Stimulated activated CD8-positive, alpha-beta memory T cell treated with anti-CD3 and anti-CD28 coated beads, Interleukin-2, amount 100 ng/mL, for 48 hours (primary cell): ENCODE measurements around the gene BTG3.

Source experiments
- DNase-seq, 2 donors: peaks; one replicate each; pipeline ENCODE4 v3.0.0-alpha.2; 2020; ENCODE audit warnings: low read depth in 2 of 2

The BTG3 gene

GRCh38 chr21:17612565-17613241 lies at the start of gene BTG3:
Gene BTG3, minus strand, starts transcription at chr21:17612901. Its CDS starts 3,757 bp downstream, at chr21:17609144.
- peak; percentile 76 to 83 for DNase-seq

DNA sequence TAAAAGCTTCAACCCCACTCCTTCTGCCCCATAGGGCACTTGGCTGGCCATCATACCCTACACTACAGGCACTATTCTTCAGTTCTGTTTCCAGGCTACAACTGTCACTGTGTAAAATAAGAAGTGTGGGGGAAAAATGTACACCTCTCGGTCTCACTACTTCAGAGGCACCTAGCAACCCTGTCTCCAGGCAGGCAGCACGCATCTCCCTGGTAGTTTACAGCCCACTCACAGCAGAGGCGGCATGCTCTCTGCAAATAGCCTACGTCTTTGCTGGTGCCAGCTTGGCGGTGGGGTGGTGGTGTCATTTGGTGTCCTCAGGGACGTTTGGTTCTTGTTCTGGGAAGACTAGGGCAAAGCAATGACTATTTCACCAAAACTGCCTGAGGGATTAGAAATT lies 48.2 kb upstream of the BTG3 start:
- no peak for DNase-seq

DNA sequence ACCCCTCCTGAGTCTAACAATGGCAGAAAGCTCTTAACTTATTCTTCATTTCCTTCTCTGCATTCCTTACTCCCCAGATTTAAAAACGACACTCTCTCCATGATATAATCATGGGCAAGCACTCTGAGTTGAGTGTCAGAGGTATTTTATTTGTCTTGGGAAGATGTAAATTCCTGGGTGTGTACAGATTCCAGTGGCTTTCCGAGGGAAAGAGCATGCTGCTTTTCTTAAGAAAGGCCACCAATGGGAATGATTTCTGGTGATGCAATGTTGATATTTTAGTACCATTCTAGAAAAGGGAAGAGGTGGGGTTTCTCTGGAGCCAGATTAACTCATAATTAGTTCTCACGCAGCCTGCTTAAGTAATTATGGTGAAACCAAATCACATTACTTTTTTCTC lies 47.8 kb upstream of the BTG3 start:
- DNase-seq, result no peak

GRCh38 chr21:17658931-17659330 lies 46.2 kb upstream of the BTG3 start:
- no peak for DNase-seq

- no peak for DNase-seq
Observed at GRCh38 chr21:17651526-17651925, 38.8 kb upstream of the BTG3 start.

- no peak for DNase-seq
Observed at GRCh38 chr21:17650292-17650691, 37.6 kb upstream of the BTG3 start.

DNA sequence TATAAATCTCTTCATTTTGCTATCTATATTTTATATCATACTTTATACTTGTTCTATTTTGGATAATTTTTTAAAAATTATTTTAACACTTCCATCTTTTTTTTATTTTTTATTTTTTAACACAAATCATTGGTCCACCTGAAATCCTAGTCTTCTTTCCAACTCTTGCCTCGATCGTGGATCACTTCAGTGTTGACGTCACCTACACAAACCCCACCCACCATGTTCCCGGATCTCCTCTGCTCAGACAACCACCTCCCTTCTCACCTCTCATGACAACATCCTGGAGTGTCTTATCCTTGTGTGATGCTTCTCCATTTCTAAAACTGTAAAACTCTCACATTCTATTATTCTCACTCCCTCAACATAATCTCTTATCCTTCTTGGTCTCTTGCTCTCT lies 34.1 kb upstream of the BTG3 start:
- DNase-seq, result no peak

DNA sequence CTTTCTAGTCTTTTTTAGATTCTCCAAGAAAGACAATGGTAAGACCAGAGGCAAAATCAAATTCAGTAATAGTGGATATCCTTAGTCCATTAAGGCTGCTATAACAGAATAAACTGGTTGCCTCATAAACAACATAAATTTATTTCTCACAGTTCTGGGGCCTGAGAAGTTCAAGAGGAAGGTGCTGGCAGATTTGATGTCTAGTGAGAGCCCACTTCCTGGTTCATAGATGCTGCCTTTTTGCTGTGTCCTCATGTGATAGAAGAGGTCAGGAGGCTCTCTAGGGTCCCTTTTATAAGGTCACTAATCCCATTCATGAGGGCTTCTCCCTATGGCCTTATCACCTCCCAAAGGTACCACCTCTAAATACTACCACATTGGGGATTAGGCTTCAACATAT lies 31.5 kb upstream of the BTG3 start:
- no peak for DNase-seq

DNA sequence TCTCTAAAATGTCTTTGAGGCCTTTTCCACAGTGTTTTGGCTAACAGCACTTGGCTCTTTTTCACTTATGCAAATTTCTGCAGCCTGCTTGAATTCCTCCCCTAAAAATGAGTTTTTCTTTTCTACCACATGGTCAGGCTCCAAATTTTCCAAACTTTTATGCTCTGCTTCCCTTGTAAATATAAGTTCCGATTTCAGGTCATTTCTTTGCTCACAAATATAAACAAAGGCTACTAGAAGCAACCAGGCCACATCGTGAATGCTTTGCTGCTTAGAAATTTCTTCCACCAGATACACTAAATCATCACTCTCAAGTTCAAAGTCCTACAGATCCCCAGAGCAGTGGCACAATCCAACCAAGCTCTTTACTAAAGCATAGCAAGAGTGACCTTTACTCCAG lies 28.1 kb upstream of the BTG3 start:
- DNase-seq, result no peak

DNA sequence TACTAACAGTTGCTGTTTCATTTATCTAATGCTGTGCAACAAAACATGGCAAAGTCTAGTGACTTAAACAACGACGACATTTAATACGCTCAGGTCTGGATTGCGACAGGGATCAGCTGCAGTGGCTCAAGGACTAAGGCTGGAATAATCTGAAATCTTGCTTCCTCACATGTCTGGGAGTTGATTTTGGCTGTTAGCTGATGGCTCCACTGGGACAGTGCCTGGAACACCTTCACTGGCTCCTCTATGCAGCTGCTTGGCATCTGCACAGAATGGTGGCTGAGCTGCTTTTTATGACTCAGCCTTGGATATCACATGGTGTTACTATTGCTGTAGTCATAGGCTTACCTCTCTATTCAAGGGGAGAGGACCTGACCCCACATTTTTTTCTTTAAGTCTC lies 24.0 kb upstream of the BTG3 start:
- no peak for DNase-seq

- no peak for DNase-seq
Observed at GRCh38 chr21:17631195-17631594, 18.5 kb upstream of the BTG3 start.

- DNase-seq, result no peak
Observed at GRCh38 chr21:17622018-17622417, 9.3 kb upstream of the BTG3 start.

DNA sequence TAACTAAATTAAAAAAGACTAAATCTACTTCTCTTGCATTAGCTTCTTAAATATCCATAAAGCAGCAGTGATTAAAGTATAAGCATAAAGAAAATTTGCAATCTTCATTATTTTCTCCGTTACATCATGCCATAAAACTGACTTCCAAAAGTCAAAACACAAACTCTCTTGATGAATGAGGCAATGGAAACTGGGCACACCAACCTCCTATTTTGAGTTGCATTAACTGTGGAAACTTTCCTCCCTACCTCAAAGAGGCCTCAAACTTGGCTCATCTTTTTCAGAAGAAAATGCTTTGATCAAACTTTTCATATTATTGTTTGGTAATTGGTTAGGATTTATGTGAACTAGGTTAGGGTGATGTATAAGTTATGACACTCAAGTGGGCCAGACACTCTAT lies 4.1 kb upstream of the BTG3 start:
- DNase-seq, result no peak

- peak in 1 of 2 donors; percentile 1 for DNase-seq
Observed at GRCh38 chr21:17613242-17613676, 558 bp upstream of the BTG3 start.

- DNase-seq, result peak; percentile 2 to 24
Observed at GRCh38 chr21:17612023-17612564, 607 bp downstream of the BTG3 start.

- peak; percentile 61 to 76 for DNase-seq
Observed at GRCh38 chr21:17611414-17612022, 1.2 kb downstream of the BTG3 start.

DNA sequence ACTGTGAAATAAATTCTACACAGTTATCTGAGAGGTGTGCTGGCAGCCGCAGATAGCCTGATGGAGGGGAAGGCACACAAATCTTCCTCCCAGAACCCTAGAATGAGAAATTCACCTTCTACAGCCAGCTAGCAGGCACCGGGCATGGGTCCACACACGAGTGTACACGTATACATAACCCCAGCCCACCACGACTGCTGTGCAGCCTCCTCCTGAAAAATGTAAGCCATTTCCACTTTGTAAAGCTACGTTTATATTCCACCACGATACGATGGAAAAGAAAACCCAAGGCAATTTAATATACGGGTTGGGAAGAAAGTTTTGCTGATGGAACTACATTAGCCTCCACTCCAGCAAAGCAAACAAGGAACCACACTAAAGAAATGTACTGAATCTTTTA lies 1.8 kb downstream of the BTG3 start:
- no peak for DNase-seq

DNA sequence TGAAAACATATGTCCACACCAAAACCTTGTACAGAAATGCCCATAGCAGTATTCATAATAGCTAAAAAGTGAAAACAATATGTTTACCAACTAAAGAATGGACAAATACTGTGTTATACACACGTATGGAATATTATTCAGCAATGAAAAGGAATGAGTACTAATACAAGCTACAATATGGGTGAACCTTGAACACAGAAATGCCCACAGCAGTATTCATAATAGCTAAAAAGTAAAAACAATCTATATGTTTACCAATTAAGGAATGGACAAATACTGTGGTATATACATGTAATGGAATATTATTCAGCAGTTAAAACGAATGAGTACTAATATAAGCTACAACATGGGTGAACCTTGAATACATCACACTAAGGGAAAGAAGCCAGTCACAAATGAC lies 3.0 kb downstream of the BTG3 start:
- no peak for DNase-seq

GRCh38 chr21:17607684-17608083 lies 5.0 kb downstream of the BTG3 start:
- no peak for DNase-seq

DNA sequence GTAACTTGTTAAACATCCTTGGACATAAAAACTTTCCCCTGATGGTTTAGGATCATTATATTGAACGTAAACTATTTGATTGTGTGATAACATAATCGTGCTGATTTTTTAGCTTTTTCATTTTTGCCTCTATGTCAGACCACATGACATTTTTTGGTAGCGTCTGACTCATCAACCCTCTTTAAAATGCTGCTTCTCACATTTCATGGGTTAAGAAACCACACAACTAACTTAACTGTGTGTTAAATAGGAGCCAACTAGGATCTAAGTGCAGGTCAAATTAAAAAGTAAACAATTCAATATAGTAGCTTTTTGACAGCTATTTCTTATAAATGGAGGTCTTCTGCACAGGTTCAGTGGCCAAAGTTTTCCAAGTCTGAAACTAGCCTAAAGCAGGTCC lies 9.8 kb downstream of the BTG3 start:
- DNase-seq, result no peak

DNA sequence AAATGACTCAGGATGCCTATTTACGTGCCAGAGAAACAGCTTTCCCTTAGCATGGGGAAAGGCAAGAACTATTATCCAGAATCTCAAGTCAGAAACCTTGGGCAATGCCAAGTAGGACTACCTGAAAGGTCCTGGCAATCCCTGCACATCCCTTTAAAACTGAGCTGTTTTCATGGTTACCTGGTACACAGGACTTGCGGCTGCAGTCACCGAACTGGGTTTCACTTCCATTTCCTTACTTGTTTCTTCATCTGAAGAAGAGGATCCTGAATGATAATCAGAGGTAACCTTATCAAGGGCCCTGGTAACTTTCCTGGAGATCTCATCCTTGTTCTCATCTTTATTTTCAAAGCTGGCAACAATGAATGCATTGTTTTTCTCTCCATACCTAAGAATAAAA lies 14.3 kb downstream of the BTG3 start:
- DNase-seq, result no peak

DNA sequence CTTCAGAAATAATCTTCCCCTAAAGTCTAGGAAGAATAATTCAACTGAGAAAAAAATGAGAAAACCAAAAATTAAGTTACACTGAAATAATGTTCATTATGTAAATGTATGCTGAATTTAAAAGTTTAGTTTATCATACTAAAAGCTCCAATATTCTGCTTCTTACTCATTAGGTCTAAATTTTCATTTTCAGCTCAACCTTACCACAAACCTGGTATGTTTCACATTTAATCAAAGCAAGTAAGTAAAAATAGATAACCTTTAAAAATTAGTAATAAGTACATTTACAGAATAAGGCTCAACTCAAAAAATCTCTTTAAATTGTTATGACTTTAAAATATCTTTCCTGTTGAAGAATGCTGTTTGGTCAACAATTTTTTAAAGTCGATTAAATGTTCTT lies 15.0 kb downstream of the BTG3 start:
- DNase-seq, result no peak

DNA sequence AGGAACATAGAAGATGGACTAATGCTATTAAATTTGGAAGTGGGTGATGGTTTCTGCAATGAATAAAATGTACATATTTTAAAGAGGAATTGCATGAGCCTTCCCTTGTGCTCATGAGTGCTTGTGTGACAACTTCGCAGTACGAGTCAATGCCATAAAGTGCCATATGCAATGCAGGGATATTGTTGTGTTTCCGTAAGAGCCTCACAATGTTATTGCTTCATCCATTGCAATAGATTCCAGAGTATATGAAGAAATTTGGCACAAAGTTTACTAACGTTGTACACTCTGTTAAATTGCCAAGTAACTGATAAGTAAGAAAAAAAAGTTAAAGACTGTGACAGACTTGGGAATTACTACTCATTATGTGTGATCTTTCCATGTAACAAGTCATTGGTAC lies 22.3 kb downstream of the BTG3 start:
- DNase-seq, result no peak
